Ishikawa (cell line): Measurements from ENCODE around the gene AVL9.

Experiments used
- CEBPB ChIP-seq: IDR thresholded peaks from 2 replicates; pipeline ENCODE4 v1.6.1; 2012
- CREB1 ChIP-seq: IDR thresholded peaks from 2 replicates; pipeline ENCODE4 v1.6.1; 2012; ENCODE audit warnings: low read depth
- EGR1 ChIP-seq: IDR thresholded peaks from 2 replicates; pipeline ENCODE4 v1.6.1; 2012
- EP300 ChIP-seq: IDR thresholded peaks from 2 replicates; pipeline ENCODE4 v1.6.1; 2012; ENCODE audit warnings: borderline replicate concordance
- MAX ChIP-seq: IDR thresholded peaks from 2 replicates; pipeline ENCODE4 v1.6.1; 2012
- RAD21 ChIP-seq: IDR thresholded peaks from 2 replicates; pipeline ENCODE4 v1.6.1; 2012; ENCODE audit warnings: low read depth
- REST ChIP-seq: IDR thresholded peaks from 2 replicates; pipeline ENCODE4 v1.6.1; 2012; ENCODE audit warnings: low read depth, mild to moderate bottlenecking
- TAF1 ChIP-seq: IDR thresholded peaks from 2 replicates; pipeline ENCODE4 v1.6.1; 2012; ENCODE audit warnings: low read depth, mild to moderate bottlenecking
- TEAD4 ChIP-seq: IDR thresholded peaks from 2 replicates; pipeline ENCODE4 v1.6.1; 2012
- ZBTB7A ChIP-seq: IDR thresholded peaks from 2 replicates; pipeline ENCODE4 v1.6.1; 2012; ENCODE audit warnings: low read depth

GRCh38 chr7:32479574-32480200 lies 15.6 kb upstream of the AVL9 start:
- TF ChIP-seq MAX (no peak), CEBPB (no peak), RAD21 (peak; percentile 94), REST (no peak), TAF1 (no peak), EP300 (no peak), CREB1 (no peak), EGR1 (no peak), ZBTB7A (no peak), TEAD4 (no peak)
